ENCODE data around the gene COL4A6. TPM values are rescaled to one million over a fixed set of nuclear protein-coding genes. Genes with fewer than 3 reads are reported as not detected.

COL4A6 gene
- total and polyA plus RNA-seq, 2 experiments from 2014 or later, result 4.0 to 12.9 TPM

DNA sequence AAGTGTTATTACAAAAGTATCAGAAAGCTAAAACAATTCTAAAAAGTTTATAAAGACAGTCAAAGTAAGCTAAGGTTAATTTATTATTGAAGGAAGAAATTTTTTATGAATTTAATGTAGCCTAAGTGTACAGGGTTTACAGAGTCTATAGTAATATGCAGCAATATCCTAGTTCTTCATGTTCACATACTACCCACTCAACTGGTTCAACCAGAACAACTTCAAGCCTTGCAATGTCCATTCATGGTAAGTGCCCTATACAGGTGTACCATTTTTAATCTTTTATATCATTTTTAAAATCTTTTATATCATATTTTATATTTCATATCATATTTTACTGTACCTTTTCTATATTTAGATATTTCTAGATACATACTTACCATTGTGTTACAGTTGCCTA, 35.8 kb upstream of the COL4A6 start:
- Histone ChIP-seq H3K4me3 (no peak overlapping the region), H3K79me2 (peaks cover 42% of the 10 kb centered on the region), H3K27ac (no peak overlapping the region), H3K9me2 (replicated peaks; ENCODE audit: insufficient read depth) (no peaks in the 10 kb centered on the region), H3K9me3 (ENCODE audit: low read depth) (peaks cover 9% of the 10 kb centered on the region), H4K20me1 (ENCODE audit: insufficient read depth, poor library complexity, severe bottlenecking) (no peaks in the 10 kb centered on the region), H3K27me3 (no peaks in the 10 kb centered on the region), H3K36me3 (replicated peaks; ENCODE audit: insufficient read depth, low read depth) (no peaks in the 10 kb centered on the region), H3K4me2 (no peak overlapping the region), H2AFZ (no peak overlapping the region), H3K4me1 (ENCODE audit: insufficient read depth) (no peaks in the 10 kb centered on the region)
- no peak for DNase-seq (ENCODE audit: low spot score)
- TF ChIP-seq, protein P1, sequence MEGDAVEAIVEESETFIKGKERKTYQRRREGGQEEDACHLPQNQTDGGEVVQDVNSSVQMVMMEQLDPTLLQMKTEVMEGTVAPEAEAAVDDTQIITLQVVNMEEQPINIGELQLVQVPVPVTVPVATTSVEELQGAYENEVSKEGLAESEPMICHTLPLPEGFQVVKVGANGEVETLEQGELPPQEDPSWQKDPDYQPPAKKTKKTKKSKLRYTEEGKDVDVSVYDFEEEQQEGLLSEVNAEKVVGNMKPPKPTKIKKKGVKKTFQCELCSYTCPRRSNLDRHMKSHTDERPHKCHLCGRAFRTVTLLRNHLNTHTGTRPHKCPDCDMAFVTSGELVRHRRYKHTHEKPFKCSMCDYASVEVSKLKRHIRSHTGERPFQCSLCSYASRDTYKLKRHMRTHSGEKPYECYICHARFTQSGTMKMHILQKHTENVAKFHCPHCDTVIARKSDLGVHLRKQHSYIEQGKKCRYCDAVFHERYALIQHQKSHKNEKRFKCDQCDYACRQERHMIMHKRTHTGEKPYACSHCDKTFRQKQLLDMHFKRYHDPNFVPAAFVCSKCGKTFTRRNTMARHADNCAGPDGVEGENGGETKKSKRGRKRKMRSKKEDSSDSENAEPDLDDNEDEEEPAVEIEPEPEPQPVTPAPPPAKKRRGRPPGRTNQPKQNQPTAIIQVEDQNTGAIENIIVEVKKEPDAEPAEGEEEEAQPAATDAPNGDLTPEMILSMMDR (IDR thresholded peaks at IDR 0.05; ENCODE audit: poor library complexity), result no peak
- TF ChIP-seq EZH2 (IDR thresholded peaks at IDR 0.05; ENCODE audit: borderline replicate concordance) (no peak), EZH2phosphoT487 (IDR thresholded peaks at IDR 0.05; ENCODE audit: low read depth, severe bottlenecking, unreplicated experiment) (no peak)

DNA sequence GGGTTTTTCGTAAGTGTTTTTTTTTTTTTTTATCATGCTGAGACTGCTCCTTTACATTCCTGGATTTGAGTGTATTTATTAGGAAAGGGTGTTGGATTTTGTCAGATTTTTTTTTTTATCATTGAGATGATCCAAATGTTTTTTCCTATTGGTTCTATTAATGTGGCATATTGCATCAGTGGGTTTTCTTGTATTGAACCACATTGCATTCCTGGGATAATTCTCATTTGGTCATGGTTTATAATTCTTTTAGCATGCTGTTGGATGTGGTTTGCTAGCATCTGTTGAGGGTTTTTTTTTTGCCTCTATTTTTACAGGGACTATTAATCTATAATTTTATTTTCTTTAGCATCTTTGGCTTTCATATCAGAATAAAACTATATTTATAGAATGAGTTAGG, 30.3 kb upstream of the COL4A6 start:
- Histone ChIP-seq H3K27ac (no peak overlapping the region), H3K36me3 (replicated peaks; ENCODE audit: insufficient read depth, low read depth) (no peaks in the 10 kb centered on the region), H3K4me3 (no peak overlapping the region), H3K4me1 (ENCODE audit: insufficient read depth) (no peaks in the 10 kb centered on the region), H2AFZ (no peak overlapping the region), H3K4me2 (no peak overlapping the region), H3K9me2 (replicated peaks; ENCODE audit: insufficient read depth) (no peaks in the 10 kb centered on the region), H3K79me2 (peaks cover 64% of the 10 kb centered on the region), H3K9me3 (ENCODE audit: low read depth) (peaks cover 4% of the 10 kb centered on the region), H4K20me1 (ENCODE audit: insufficient read depth, poor library complexity, severe bottlenecking) (no peaks in the 10 kb centered on the region), H3K27me3 (no peaks in the 10 kb centered on the region)
- TF ChIP-seq EZH2 (IDR thresholded peaks at IDR 0.05; ENCODE audit: borderline replicate concordance), result no peak
- TF ChIP-seq, protein P1 (IDR thresholded peaks at IDR 0.05; ENCODE audit: poor library complexity), result no peak
- no peak for TF ChIP-seq EZH2phosphoT487 (IDR thresholded peaks at IDR 0.05; ENCODE audit: low read depth, severe bottlenecking, unreplicated experiment)
- DNase-seq (ENCODE audit: low spot score), result no peak
- whole genome bisulfite sequencing (ENCODE audit: low lambda C conversion rate, missing lambda C conversion rate), result 86% methylated on average over 1 of the region's 1 CpG

DNA sequence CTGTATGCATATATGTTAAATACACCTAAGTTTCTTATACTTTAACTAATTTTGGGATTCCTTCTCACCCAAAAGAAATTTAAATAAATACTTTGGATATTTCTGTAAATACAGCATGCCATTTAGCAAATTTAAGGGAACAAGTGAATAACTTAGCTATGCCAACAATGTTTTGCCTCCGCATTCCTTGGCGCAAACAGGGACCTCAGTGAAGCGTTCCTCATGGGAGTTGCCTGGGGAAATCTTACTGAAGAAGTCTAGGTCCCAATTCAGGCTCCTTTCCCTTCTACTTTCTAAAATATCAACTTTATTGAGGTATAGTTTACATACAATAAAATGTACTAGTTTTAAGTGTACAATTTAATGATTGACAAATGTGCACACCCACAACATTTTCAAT, 26.4 kb upstream of the COL4A6 start:
- H3K4me3 ChIP-seq, result no peak overlapping the region
- no peaks in the 10 kb centered on the region for H3K36me3 ChIP-seq (replicated peaks; ENCODE audit: insufficient read depth, low read depth)
- H3K79me2 ChIP-seq, result peaks cover 35% of the 10 kb centered on the region
- H3K27me3 ChIP-seq, result no peaks in the 10 kb centered on the region
- no peak overlapping the region for H3K4me2 ChIP-seq
- H3K4me1 ChIP-seq (ENCODE audit: insufficient read depth), result no peaks in the 10 kb centered on the region
- no peak overlapping the region for H2AFZ ChIP-seq
- no peak overlapping the region for H3K27ac ChIP-seq
- DNase-seq (ENCODE audit: low spot score), result no peak
- no peaks in the 10 kb centered on the region for H3K9me3 ChIP-seq (ENCODE audit: low read depth)
- no peaks in the 10 kb centered on the region for H4K20me1 ChIP-seq (ENCODE audit: insufficient read depth, poor library complexity, severe bottlenecking)
- 86% methylated on average over 3 of the region's 3 CpGs for WGBS (ENCODE audit: low lambda C conversion rate, missing lambda C conversion rate)
- no peak for TF ChIP-seq EZH2phosphoT487 (IDR thresholded peaks at IDR 0.05; ENCODE audit: low read depth, severe bottlenecking, unreplicated experiment)
- no peak for TF ChIP-seq EZH2 (IDR thresholded peaks at IDR 0.05; ENCODE audit: borderline replicate concordance)
- TF ChIP-seq, protein P1 (IDR thresholded peaks at IDR 0.05; ENCODE audit: poor library complexity), result no peak
- no peaks in the 10 kb centered on the region for H3K9me2 ChIP-seq (replicated peaks; ENCODE audit: insufficient read depth)

DNA sequence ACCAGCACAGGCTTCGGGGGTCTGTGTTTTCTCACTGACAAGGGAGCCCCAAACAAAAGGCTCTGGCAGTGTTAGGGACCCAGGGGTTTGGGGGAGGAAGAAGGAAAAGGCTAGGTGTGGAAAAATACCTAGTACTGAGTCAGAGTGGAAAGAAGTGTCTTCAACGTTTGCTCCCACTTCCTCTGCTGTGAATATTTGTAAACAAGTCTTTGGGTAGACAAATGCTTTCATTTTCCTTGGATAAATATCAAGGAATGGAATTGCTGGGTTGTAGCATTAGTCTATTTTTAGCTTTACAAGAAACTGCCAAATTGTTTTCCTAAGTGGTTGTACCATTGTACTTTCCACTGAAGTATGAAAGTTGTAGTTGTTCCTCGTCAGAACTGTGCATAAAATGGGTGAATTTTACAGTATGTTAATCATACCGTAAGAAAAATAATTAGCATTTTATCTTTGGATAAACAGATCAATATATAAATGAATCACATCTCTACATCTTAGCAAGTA, 18.8 kb upstream of the COL4A6 start:
- H3K27ac ChIP-seq, result no peak overlapping the region
- no peaks in the 10 kb centered on the region for H4K20me1 ChIP-seq (ENCODE audit: insufficient read depth, poor library complexity, severe bottlenecking)
- H3K9me3 ChIP-seq (ENCODE audit: low read depth), result no peaks in the 10 kb centered on the region
- no peaks in the 10 kb centered on the region for H3K27me3 ChIP-seq
- WGBS (ENCODE audit: low lambda C conversion rate, missing lambda C conversion rate), result 59% methylated on average over 4 of the region's 4 CpGs
- H3K9me2 ChIP-seq (replicated peaks; ENCODE audit: insufficient read depth), result no peaks in the 10 kb centered on the region
- no peaks in the 10 kb centered on the region for H3K36me3 ChIP-seq (replicated peaks; ENCODE audit: insufficient read depth, low read depth)
- no peak for TF ChIP-seq EZH2 (IDR thresholded peaks at IDR 0.05; ENCODE audit: borderline replicate concordance)
- TF ChIP-seq, protein P1 (IDR thresholded peaks at IDR 0.05; ENCODE audit: poor library complexity), result no peak
- TF ChIP-seq EZH2phosphoT487 (IDR thresholded peaks at IDR 0.05; ENCODE audit: low read depth, severe bottlenecking, unreplicated experiment), result no peak
- H3K4me1 ChIP-seq (ENCODE audit: insufficient read depth), result no peaks in the 10 kb centered on the region
- H3K4me3 ChIP-seq, result no peak overlapping the region
- no peak overlapping the region for H3K4me2 ChIP-seq
- peaks cover 23% of the 10 kb centered on the region for H3K79me2 ChIP-seq
- DNase-seq (ENCODE audit: low spot score), result no peak
- no peak overlapping the region for H2AFZ ChIP-seq

All from hepatocyte (in vitro differentiated cells).